HG02981 (cell line): ENCODE data around the gene PRKAG2.

ENCODE experiments used
- ATAC-seq: cut with Tn5 transposase; IDR thresholded peaks from one replicate; pipeline ENCODE4 v1.9.1; 2021; ENCODE audit warnings: mild to moderate bottlenecking, moderate library complexity; ENCODE audit not compliant: unreplicated experiment

PRKAG2 gene

DNA sequence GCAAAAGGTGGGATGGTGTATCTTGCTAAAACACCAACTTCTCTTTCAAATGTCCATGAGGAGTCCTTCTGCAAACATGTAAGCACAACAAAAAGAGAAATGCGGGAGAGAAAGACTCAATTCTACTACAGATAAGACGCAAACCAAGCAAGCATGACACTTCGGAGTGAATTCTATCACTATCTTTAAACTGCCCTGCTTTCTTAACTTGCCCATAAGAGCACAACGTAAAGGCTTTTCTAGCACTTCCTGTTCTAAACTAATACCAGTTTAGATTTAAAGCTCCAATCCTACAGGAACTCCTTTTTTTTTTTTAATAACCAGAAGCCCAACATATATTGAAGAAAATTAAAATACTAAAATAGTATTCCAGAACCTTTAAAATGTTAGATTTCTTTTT is 365.6 kb downstream of the PRKAG2 start:
- ATAC-seq = no peak

DNA sequence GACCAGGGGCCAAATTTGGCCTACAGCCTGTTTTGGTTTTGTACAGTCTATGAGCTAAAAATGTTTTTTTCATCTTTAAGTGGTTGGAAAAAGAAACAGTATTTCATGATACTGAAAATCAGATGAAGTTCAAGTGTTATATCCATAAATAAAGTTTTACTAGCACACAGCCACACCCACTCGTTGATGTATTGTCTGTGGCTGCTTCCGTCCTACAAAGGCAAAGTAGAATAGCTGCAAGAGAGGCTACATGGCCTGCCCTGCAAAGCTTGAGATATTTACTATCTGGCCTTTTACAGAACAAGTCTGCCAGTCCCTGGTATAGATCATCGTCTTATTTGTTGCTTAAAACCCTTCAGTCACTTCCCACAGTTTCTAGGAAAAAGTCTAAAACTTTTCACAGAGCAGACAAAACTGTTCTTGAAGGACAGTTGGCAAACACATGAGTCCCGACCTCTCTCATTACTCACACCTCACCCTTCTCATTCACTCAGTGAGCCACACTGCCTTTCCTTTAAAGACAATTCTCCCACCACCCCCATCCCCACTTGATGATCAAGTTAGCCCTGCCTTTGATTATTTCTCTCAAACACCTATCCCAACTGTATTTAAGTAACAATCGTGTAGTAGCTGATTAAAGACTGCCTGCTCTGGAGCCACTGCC is 367.1 kb downstream of the PRKAG2 start:
- ATAC-seq = no peak

DNA sequence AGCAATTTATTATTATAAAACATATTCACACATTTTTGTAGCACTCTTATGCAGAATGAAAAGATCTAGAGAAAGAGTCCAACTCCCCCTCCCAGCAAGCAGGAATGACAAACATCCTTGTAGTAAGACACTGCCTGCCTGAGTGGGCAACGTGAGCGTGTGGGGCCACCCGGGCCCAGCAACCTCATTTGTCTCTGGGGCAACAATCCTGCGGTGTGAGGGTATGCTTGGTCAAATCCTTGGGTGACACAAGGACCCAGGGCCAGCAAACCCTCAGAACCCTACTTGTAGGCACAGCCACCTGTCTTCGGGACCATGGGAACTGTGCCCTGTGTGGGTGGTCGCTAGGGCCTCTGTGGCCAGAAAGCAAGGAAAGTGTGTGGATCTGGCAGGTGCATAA is 367.9 kb downstream of the PRKAG2 start:
- no peak for ATAC-seq

DNA sequence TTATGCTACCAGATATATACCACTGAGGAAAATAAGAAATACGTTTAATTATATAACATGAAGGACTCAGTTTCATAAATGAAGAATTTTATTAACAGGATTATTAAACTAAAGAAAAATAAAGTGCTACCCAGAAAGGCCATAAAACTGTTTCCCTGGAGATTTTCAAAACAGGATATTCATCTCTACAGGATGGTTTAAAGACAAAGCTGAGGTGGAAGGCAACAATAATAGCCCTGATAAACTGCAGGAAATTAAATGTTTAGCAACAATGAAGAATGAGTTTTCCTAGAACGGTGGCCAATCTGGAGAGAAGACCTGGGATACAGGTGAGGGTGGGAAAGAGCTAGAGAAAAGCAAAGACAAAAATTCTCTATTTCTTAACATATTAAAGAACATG is 369.1 kb downstream of the PRKAG2 start:
- ATAC-seq = no peak

DNA sequence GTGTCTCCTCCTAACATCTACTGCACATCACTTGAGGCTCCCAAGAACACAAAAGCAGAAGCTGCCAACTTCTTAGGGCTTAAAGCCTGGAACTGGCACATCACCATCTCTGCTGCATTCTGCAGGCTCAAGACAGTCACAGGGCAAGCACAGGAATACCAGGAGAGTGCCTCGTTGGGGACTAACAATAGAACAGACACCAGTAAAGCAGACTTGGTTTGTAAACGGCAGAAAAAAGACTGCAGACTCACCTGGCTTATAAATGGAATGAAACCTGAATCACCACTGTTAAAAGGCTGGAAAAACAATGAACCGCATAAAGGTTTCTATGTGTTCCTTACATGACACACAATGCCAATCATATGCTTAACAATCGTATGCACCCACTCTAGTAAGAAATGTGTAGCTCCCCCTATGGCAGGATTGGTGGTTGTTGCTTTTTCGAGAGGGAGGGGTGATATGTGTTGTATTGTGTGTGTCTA is 370.0 kb downstream of the PRKAG2 start:
- ATAC-seq = no peak
